H1 (cell line): ENCODE results near the gene ENKUR. TPM values are rescaled to one million over a fixed set of nuclear protein-coding genes. Genes with fewer than 3 reads are reported as not detected.
"Not testable (repeated sequence)": the region's sequence is repeated elsewhere in the genome, so short reads cannot be mapped to it uniquely, and the experiment has no call there.

ENCODE experiments used
- CTCF ChIA-PET: fragments of 300-600 bp; sonication (Branson Sonifier 250); formaldehyde crosslinking; loops from one replicate; lab custom pipeline; 2021; ENCODE audit not compliant: partially characterized antibody; lab: Charles Lee
- POLR2A ChIA-PET: fragments of 300-600 bp; sonication (Branson Sonifier 250); formaldehyde crosslinking; loops from one replicate; lab custom pipeline; 2021; ENCODE audit warnings: inconsistent platforms; ENCODE audit not compliant: partially characterized antibody; lab: Charles Lee
- DNase-seq, 2 experiments: peaks; one replicate each; pipeline versions ENCODE4 v3.0.0 to v3.0.0-alpha.2; 2010 to 2022; ENCODE audit warnings: low spot score in 2 of 2, low read depth in 1 of 2, mixed read lengths in 1 of 2
- FAIRE-seq: peaks from 2 replicates; lab custom pipeline; 2011; peaks lifted over from hg19 to GRCh38; lab: Jason Lieb, UNC
- H2AFZ ChIP-seq: 2 replicates; pipeline ENCODE4 v1.8.1; 2012; ENCODE audit warnings: low read length, inconsistent platforms
- H2AK5ac ChIP-seq: 2 replicates; pipeline ENCODE4 v1.6.1; 2013; ENCODE audit warnings: low read depth, low read length
- H2BK120ac ChIP-seq: replicated peaks from 2 replicates; pipeline ENCODE3; 2013; ENCODE audit warnings: low read depth, low read length, inconsistent platforms
- H2BK12ac ChIP-seq: 2 replicates; pipeline ENCODE4 v1.6.1; 2013; ENCODE audit warnings: low read depth, low read length
- H2BK15ac ChIP-seq: 2 replicates; pipeline ENCODE4 v1.6.1; 2013; ENCODE audit warnings: low read length
- H2BK20ac ChIP-seq: 2 replicates; pipeline ENCODE4 v1.6.1; 2013; ENCODE audit warnings: low read length
- H2BK5ac ChIP-seq: 2 replicates; pipeline ENCODE4 v1.6.1; 2013; ENCODE audit warnings: low read depth, low read length
- H3K14ac ChIP-seq: 2 replicates; pipeline ENCODE4 v1.6.1; 2013; ENCODE audit warnings: inconsistent platforms; ENCODE audit not compliant: insufficient read length
- H3K18ac ChIP-seq: 2 replicates; pipeline ENCODE4 v1.6.1; 2013; ENCODE audit warnings: low read length; ENCODE audit errors: extremely low read depth
- H3K23ac ChIP-seq: 2 replicates; pipeline ENCODE4 v1.6.1; 2013; ENCODE audit warnings: inconsistent platforms; ENCODE audit not compliant: insufficient read length
- H3K23me2 ChIP-seq: 2 replicates; pipeline ENCODE4 v1.6.1; 2013; ENCODE audit warnings: low read depth, low read length
- H3K27ac ChIP-seq: 2 replicates; pipeline ENCODE4 v1.6.1; 2011; ENCODE audit warnings: low read depth, low read length, inconsistent platforms
- H3K27me3 ChIP-seq, 4 experiments: replicated peaks in 1 of 4; 1 replicate in 1 of 4; 2 replicates in 3 of 4; pipeline versions ENCODE4 v1.6.1 to v1.8.1; 2011 to 2013; ENCODE audit warnings: low read length in 3 of 4, mild to moderate bottlenecking in 3 of 4, inconsistent platforms in 2 of 4, mixed read lengths in 2 of 4, moderate library complexity in 1 of 4; ENCODE audit not compliant: control insufficient read depth in 3 of 4, insufficient read depth in 3 of 4; ENCODE audit errors: extremely low read depth in 1 of 4
- H3K36me3 ChIP-seq, 4 experiments: 2 replicates each; pipeline versions ENCODE4 v1.6.1 to v1.8.1; 2011 to 2013; ENCODE audit warnings: mild to moderate bottlenecking in 4 of 4, low read length in 3 of 4, moderate library complexity in 2 of 4, control low read depth in 1 of 4, inconsistent platforms in 1 of 4; ENCODE audit not compliant: insufficient read depth in 4 of 4, control insufficient read depth in 2 of 4
- H3K4ac ChIP-seq: replicated peaks from 2 replicates; pipeline ENCODE3; 2013; ENCODE audit warnings: low read length, low read depth, mixed read lengths, inconsistent platforms; ENCODE audit not compliant: insufficient read length
- H3K4me1 ChIP-seq, 4 experiments: replicated peaks in 1 of 4; 1 replicate in 1 of 4; 2 replicates in 3 of 4; pipeline versions ENCODE4 v1.6.1 to v1.8.1; 2011 to 2013; ENCODE audit warnings: low read length in 3 of 4, inconsistent platforms in 2 of 4, mixed read lengths in 1 of 4; ENCODE audit not compliant: insufficient read depth in 4 of 4, control insufficient read depth in 3 of 4
- H3K4me2 ChIP-seq, 2 experiments: 2 replicates each; pipeline versions ENCODE4 v1.6.1 to v1.8.1; 2011 to 2013; ENCODE audit warnings: low read depth in 2 of 2, low read length in 2 of 2, control low read depth in 1 of 2, inconsistent platforms in 1 of 2, mild to moderate bottlenecking in 1 of 2; ENCODE audit not compliant: insufficient read depth in 1 of 2
- H3K4me3 ChIP-seq, 4 experiments: fragments of 200-600, 300-600 bp in 1 of 4; sonication (generic), shearing (Covaris generic), sonication (Bioruptor Twin) in 1 of 4; 2 replicates each; pipeline versions ENCODE4 v1.5.1 to v1.8.1; 2011 to 2016; ENCODE audit warnings: low read length in 4 of 4, low read depth in 3 of 4, control low read depth in 2 of 4, inconsistent platforms in 2 of 4, mild to moderate bottlenecking in 2 of 4, mixed read lengths in 1 of 4, moderate library complexity in 1 of 4; ENCODE audit not compliant: insufficient read depth in 2 of 4; ENCODE audit errors: extremely low read depth in 1 of 4
- H3K56ac ChIP-seq: replicated peaks from 2 replicates; pipeline ENCODE3; 2013; ENCODE audit warnings: low read depth, mild to moderate bottlenecking, mixed read lengths, low read length, inconsistent platforms; ENCODE audit not compliant: insufficient read length
- H3K79me1 ChIP-seq: 2 replicates; pipeline ENCODE4 v1.6.1; 2013; ENCODE audit warnings: low read depth, low read length, control low read depth
- H3K79me2 ChIP-seq, 2 experiments: 2 replicates each; pipeline versions ENCODE4 v1.6.1 to v1.8.1; 2012 to 2013; ENCODE audit warnings: low read length in 2 of 2, mild to moderate bottlenecking in 2 of 2, inconsistent platforms in 1 of 2; ENCODE audit not compliant: insufficient read depth in 2 of 2, control insufficient read depth in 1 of 2
- H3K9ac ChIP-seq, 4 experiments: replicated peaks in 1 of 4; 1 replicate in 1 of 4; 2 replicates in 3 of 4; pipeline versions ENCODE4 v1.6.1 to v1.8.1; 2011 to 2013; ENCODE audit warnings: low read depth in 3 of 4, low read length in 3 of 4, control low read depth in 2 of 4, mild to moderate bottlenecking in 2 of 4, moderate library complexity in 2 of 4, inconsistent platforms in 1 of 4; ENCODE audit errors: extremely low read depth in 1 of 4
- H3K9me3 ChIP-seq, 2 experiments: 2 replicates each; pipeline versions ENCODE4 v1.6.1 to v1.8.1; 2012 to 2013; ENCODE audit warnings: mild to moderate bottlenecking in 2 of 2, moderate library complexity in 2 of 2, control low read depth in 1 of 2, inconsistent platforms in 1 of 2, low read depth in 1 of 2, low read length in 1 of 2, mixed read lengths in 1 of 2; ENCODE audit not compliant: insufficient read depth in 2 of 2
- H4K20me1 ChIP-seq, 2 experiments: replicated peaks in 1 of 2; 2 replicates each; pipeline versions ENCODE3 to v1.8.1; 2011 to 2013; ENCODE audit warnings: inconsistent platforms in 2 of 2, low read length in 2 of 2, mild to moderate bottlenecking in 1 of 2; ENCODE audit not compliant: insufficient read depth in 2 of 2, control insufficient read depth in 1 of 2
- H4K5ac ChIP-seq: 2 replicates; pipeline ENCODE4 v1.6.1; 2013; ENCODE audit warnings: low read length, low read depth, mixed read lengths, inconsistent platforms; ENCODE audit not compliant: insufficient read length
- H4K8ac ChIP-seq: 2 replicates; pipeline ENCODE4 v1.8.0; 2013; ENCODE audit warnings: mild to moderate bottlenecking, moderate library complexity, low read length, inconsistent platforms; ENCODE audit not compliant: insufficient read depth; ENCODE audit errors: extremely low read depth
- H4K91ac ChIP-seq: replicated peaks from 2 replicates; pipeline ENCODE3; 2013; ENCODE audit warnings: low read length, mixed read lengths, inconsistent platforms; ENCODE audit not compliant: insufficient read length
- MAFK ChIP-seq: IDR thresholded peaks from 2 replicates; pipeline ENCODE4 v1.6.1; 2012; ENCODE audit warnings: low read depth, mild to moderate bottlenecking, improper control_type of control experiment, low read length
- SIRT6 ChIP-seq: IDR thresholded peaks from one replicate; pipeline ENCODE4 v1.7.1; 2012; ENCODE audit warnings: low read length, inconsistent platforms
- WGBS, 2 experiments: shearing (Covaris generic) in 1 of 2; methylation state at CpG; one replicate each; pipeline versions ENCODE4 v1.1.6 to v1.1.7; 2013 to 2015; ENCODE audit warnings: low lambda C conversion rate in 2 of 2, mixed read lengths in 2 of 2, inconsistent platforms in 1 of 2, low coverage in 1 of 2, missing lambda C conversion rate in 1 of 2; ENCODE audit not compliant: insufficient replicate concordance in 2 of 2, insufficient coverage in 1 of 2, insufficient read length in 1 of 2; ENCODE audit errors: extremely low coverage in 1 of 2, missing lambda C conversion rate in 1 of 2; 5-methylcytosine and 5-hydroxymethylcytosine counted together
- polyA plus RNA-seq, 7 experiments: library from polyadenylated mRNA; depleted of rRNA in 3 of 7; stranded (reverse) in 5 of 7; unstranded in 2 of 7; fragments of >200 nt in 5 of 7; fragments of 200-250 nt in 2 of 7; gene quantifications; 1 replicate in 5 of 7; 2 replicates in 1 of 7; 4 replicates in 1 of 7; pipeline versions ENCODE4 v1.2.1 to v1.2.3, GENCODE V29; 2011 to 2013; ENCODE audit warnings: missing spikeins in 2 of 7, mixed read lengths in 2 of 7
- total RNA-seq: library from RNA; stranded (reverse); fragmentation: NEBNext Ultra II Directional; extraction: Animal tissue kit (Norgen Biotek cat#: 25700); gene quantifications from 2 replicates; pipeline ENCODE4 v1.2.1, GENCODE V29; 2021

The ENKUR gene
- total and polyA plus RNA-seq, 2 of the 8 experiments (the other 6 are each of a cell fraction or from before 2014, with no cell fraction given): not detected

DNA sequence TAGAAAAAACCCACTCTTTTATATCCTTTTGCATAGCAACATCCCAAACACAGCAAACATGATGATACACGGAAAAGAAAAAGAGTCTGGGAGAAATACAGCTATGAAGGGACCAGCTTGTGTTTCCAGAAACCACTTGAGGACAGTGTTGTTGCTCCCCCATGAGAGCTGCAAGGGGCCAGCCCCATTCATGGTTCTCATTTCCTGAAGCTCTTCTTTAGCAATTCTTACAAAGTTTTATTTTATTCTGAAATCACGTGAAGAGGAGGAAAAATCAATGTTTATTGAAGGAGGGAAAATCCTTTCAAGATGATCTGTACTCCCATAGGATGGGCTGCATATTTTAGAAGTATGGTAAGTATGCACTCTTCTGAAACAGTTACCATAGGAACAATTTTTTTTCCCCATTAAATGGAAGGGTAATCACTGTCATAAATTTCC lies 46.1 kb downstream of the ENKUR start (continued):
- TF ChIP-seq MAFK: no peak
- TF ChIP-seq SIRT6: no peak

DNA sequence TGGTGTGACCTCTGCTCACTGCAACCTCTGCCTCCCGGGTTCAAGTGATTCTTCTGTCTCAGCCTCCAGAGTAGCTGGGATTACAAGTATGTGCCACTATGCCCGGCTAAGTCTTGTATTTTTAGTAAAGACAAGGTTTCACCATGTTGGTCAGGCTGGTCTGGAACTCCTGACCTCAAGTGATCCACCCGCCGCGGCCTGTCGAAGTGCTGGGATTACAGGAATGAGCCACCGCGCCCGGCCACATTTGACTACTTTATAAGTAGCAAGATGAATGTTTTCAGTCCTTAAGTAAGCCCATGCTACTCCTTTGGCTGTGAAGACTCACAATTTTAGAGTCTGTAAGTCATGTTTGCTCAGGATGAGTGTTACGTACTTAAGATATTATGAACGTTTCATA lies 47.0 kb downstream of the ENKUR start:
- H2BK20ac ChIP-seq, H3K79me2 ChIP-seq, H3K79me1 ChIP-seq, FAIRE-seq, H3K9ac ChIP-seq, H3K27me3 ChIP-seq, H4K8ac ChIP-seq, H3K36me3 ChIP-seq, H2AK5ac ChIP-seq, H4K5ac ChIP-seq, H2BK12ac ChIP-seq, H4K91ac ChIP-seq, DNase-seq, H3K9me3 ChIP-seq, H3K23ac ChIP-seq, H2AFZ ChIP-seq, CTCF ChIA-PET, H2BK5ac ChIP-seq, H3K23me2 ChIP-seq, H3K14ac ChIP-seq, H3K18ac ChIP-seq, H3K27ac ChIP-seq, H2BK15ac ChIP-seq, H3K4me2 ChIP-seq, H3K56ac ChIP-seq, H2BK120ac ChIP-seq, H4K20me1 ChIP-seq, H3K4ac ChIP-seq, H3K4me3 ChIP-seq, H3K4me1 ChIP-seq: not testable (repeated sequence)
- 94% methylated on average over 11 of the region's 11 CpGs; no CpG with 5 or more reads in 1 of the 2 experiments for WGBS, 2 experiments
- POLR2A ChIA-PET: interaction anchor here (1.4 kb wide), 1 partner anchor 16 kb away, joined by 4 read pairs; no protein-coding TSS in a partner anchor
